GM21723 (cell line): ENCODE measurements around the gene PDCL2.
"Not testable (repeated sequence)": the region's sequence is repeated elsewhere in the genome, so short reads cannot be mapped to it uniquely, and the experiment has no call there.

Experiments
- ATAC-seq: cut with Tn5 transposase; IDR thresholded peaks from one replicate; pipeline ENCODE4 v1.9.1; 2021; ENCODE audit warnings: mild to moderate bottlenecking, moderate library complexity; ENCODE audit not compliant: unreplicated experiment

The PDCL2 gene, protein sequence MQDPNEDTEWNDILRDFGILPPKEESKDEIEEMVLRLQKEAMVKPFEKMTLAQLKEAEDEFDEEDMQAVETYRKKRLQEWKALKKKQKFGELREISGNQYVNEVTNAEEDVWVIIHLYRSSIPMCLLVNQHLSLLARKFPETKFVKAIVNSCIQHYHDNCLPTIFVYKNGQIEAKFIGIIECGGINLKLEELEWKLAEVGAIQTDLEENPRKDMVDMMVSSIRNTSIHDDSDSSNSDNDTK

GRCh38 chr4:55592014-55592413 is at the start of gene PDCL2:
Gene PDCL2 (minus strand): TSS chr4:55592245. CDS start chr4:55592109, 136 bp downstream.
- no peak for ATAC-seq

GRCh38 chr4:55637272-55637820 is 45.3 kb upstream of the PDCL2 start:
- no peak for ATAC-seq

- no peak for ATAC-seq
Observed at GRCh38 chr4:55636656-55636999, 44.6 kb upstream of the PDCL2 start.

DNA sequence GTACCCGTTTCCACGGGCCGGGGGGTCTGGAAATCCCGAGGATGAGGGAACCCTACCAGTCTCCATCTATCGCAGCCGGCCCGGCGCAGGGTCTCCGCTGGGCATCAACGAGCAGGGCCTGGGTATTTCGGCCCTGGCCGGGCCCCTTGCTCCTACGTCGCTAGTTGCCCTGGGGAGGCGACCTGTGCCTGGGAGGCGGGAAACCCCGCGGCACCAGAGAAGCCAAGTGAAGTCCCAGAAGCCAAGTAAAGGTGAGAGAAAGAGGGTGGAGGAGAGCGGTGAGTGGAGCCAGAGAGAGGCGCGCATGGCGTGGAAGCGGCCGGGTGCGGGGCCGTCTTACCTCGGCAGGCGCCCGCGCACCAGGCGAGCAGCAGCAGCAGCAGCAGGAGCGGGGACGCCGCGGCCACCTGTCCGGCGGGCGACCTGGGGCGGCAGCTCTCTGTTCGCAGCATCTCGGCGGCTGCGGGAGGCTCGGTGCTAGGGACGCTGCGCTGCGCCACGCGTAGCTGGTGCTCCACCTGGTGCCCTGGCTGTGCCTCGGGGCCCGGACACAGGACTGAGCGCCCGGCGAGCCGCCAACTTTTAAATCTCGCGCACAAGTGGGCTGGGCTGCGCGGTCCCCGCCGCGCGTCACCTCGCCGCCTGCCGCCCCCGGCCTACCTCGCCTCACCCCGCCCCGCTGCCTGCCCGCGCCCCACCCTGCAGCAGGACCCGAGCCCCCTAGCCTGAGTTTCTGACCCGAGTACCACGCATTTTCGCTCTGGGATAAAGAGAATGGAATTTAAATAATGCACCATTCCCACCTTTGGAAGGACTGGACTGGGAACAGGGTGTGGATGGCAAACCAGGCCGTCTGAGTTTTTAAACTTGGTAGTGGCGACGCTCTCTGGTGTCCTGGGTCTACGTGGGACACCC is 44.0 kb upstream of the PDCL2 start, which contains the start of gene NMU:
NMU (minus strand) TSS at position 558 of the 915 bp plus-strand sequence; CDS start at position 452, 106 bp downstream.
- ATAC-seq: peak; percentile 74

DNA sequence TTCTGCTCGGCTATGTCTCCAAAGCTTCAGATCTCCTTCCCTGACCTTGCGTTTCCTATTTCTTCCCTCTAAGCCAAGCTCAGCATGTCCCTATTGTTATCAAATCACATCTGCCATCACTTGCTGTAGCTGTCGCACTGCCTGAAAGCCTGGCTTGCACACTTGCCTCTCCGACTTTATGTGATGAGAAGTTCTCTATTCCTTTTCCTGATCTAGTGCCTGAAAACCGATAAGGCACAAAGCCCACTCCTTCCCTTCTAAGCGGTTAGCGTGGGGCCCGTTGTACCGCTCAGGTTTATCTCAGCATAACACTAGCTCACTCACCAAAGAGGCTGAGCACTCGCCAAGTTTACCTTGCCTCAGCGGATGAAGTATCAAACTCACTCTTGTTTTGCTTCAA is 43.2 kb upstream of the PDCL2 start:
- ATAC-seq: no peak

GRCh38 chr4:55634417-55635128 is 42.5 kb upstream of the PDCL2 start:
- ATAC-seq: no peak

- ATAC-seq: no peak
Observed at GRCh38 chr4:55633903-55634302, 41.9 kb upstream of the PDCL2 start.

DNA sequence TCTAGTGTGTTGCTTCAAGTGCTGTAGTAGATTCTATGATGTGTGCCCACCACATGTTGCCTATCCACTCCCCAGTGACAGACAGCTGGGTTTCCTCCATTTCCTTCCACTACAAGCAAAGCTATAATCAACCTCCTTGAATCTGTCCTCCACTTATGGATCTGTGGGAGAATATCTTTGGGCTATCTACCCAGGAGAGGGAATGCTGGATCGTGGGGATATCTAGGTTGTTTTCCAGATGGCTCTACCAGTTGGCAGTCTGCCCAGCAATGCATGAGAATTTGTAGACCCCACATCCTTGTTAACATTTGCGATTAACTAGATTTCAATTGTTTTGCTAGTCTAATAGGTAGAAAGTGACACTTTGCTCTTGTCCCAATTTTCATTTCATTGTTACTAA is 33.8 kb upstream of the PDCL2 start:
- no peak for ATAC-seq

- not testable (repeated sequence) for ATAC-seq
Observed at GRCh38 chr4:55624063-55624462, 32.0 kb upstream of the PDCL2 start.

GRCh38 chr4:55618546-55619143 is 26.6 kb upstream of the PDCL2 start:
- no peak for ATAC-seq

- peak; percentile 100 for ATAC-seq
Observed at GRCh38 chr4:55617587-55618197, 25.6 kb upstream of the PDCL2 start.

DNA sequence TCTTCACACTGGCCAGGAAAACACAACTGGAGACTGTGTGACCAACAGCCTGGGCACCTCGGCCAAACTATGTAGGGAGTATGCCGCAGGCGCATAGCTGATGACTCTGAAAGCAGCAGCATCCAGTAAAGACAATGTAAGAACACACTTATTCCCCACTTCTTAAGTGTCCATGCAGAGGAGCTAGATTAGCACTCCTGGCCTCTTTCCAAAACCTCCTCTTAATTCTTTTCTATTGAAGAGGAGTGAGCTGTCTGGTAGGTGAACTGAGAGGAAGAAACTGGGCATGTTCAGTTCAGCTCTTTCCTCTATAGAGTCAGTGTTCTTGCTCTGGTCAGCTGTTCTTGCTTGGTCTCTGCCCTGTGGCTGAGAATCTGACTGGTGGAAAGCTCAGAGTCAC is 23.0 kb upstream of the PDCL2 start:
- ATAC-seq: no peak

DNA sequence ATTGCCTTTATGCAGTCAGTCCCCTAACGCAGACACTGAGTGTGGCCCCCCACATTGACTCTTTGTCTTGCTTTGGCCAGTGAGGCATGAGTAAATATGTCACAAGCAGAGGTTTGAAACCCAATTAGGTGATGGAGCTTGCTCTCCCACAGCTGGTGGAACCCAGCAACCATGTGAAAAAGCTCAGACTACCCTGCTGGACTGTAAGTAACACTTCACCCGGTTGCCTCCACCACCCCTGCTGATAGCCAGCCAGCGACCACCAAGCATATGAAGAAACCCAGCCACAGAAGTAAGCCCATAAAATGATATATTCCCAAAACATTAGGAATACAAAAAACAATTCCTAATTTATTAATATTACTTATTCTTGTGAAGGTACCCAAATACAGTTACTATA is 21.6 kb upstream of the PDCL2 start:
- ATAC-seq: no peak

- ATAC-seq: no peak
Observed at GRCh38 chr4:55612341-55612740, 20.3 kb upstream of the PDCL2 start.

- no peak for ATAC-seq
Observed at GRCh38 chr4:55611358-55612059, 19.5 kb upstream of the PDCL2 start.

- ATAC-seq: no peak
Observed at GRCh38 chr4:55610381-55610780, 18.3 kb upstream of the PDCL2 start.

DNA sequence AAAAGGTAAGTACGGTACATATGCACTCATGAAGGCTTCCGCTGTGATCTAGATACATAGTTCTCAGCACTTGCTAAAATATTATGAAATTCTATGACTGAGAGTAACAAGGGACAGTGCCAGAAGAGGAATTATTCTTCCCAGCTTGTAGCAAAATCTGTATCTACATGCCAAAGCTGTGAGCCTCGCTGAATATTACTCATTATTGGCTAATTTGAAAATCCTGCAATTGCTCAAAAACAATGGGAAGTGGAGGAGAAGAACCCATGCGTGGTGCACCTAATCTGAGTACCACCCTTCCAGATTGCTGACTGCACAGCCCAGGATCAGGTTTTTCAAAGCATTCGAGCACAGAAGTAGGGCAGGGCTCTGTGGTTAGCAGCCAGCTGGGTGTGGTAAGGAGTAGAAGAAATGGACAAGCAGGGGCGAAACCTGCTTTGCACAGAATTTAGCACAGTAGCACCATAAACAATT is 17.4 kb upstream of the PDCL2 start:
- ATAC-seq: no peak

GRCh38 chr4:55608591-55608990 is 16.5 kb upstream of the PDCL2 start:
- no peak for ATAC-seq

- no peak for ATAC-seq
Observed at GRCh38 chr4:55604996-55605395, 13.0 kb upstream of the PDCL2 start.

DNA sequence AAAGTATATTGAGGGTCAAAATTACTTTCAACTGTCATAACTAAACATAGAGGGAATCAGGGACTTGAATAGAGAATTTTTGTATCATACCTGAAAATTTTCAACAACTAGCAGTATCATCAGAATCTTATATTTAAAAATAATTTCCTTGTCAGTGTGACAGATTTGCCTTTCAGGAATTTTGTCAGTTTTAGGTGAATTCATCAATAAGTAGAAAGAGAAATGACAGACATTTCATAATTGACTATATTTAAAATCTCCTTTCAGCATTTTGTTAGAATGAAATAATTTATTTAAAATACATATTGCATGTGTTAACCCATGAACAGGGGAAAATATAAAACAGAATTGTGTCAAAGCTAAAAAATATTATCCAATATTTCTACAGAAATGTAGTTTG is 8.6 kb upstream of the PDCL2 start:
- ATAC-seq: no peak
